ENCODE measurements around the gene BACE1. TPM values are rescaled to one million over a fixed set of nuclear protein-coding genes. Genes with fewer than 3 reads are reported as not detected.
A peak's percentile ranks its signal among the peaks of the same experiment; 100 is the strongest.
"Not testable (repeated sequence)": the region's sequence is repeated elsewhere in the genome, so short reads cannot be mapped to it uniquely, and the experiment has no call there.

The BACE1 gene
- total RNA-seq, 2 experiments from 2014 or later, result 1.8 to 2.7 TPM

DNA sequence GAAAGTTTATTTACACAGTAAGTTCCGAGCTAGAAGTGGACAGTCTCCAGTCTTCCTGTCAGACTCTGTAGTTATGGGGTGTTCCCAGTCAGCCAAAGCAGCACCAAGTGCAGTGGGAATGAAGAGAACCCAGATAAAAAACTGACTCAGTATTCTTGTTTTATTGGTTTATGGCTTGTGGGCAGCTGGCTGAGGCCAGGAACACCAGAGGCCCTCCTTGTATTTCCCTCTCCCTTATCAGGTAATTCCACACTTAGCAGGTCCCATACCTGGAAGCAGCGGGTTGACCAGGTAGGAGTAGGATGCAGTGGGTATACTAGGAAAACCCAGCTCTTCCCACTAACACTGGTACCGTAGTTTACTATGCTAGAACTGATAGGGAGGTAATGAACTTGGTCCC, 28.4 kb downstream of the BACE1 start:
- H3K36me3 Mint-ChIP-seq, result peaks cover 25% of the 10 kb centered on the region
- ChIA-PET POLR2A (no interaction called here), CTCF (no interaction called here)
- H3K27ac Mint-ChIP-seq, result no peak overlapping the region
- no peaks in the 10 kb centered on the region for H3K9me3 Mint-ChIP-seq
- intact Hi-C loops (cut with micrococcal nuclease), result no loop called here
- H3K27me3 Mint-ChIP-seq, result no peaks in the 10 kb centered on the region
- no peak for DNase-seq
- H3K4me1 Mint-ChIP-seq (ENCODE audit: low read depth), result peaks cover 3% of the 10 kb centered on the region
- H3K4me3 Mint-ChIP-seq, result no peak overlapping the region

DNA sequence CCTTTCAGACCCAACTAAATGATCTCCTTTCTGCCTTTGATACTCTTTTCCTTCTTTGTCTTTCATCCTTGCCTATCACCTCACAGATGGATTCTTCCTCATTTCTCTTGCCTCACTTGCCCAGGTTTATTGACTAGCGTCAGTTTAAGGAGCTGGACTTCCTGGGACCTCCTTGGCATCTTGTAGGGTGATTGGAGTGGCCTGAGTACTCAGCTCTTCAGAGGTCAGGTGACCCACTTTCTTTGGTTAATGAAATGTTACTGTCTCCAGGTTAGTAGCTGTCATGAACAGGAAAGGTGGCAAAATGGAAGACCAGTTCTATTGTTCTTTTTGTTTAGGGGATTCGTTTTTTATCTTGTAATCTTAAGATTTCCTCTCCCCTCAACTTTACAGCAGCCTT, 29.5 kb downstream of the BACE1 start:
- H3K4me3 Mint-ChIP-seq, result no peak overlapping the region

DNA sequence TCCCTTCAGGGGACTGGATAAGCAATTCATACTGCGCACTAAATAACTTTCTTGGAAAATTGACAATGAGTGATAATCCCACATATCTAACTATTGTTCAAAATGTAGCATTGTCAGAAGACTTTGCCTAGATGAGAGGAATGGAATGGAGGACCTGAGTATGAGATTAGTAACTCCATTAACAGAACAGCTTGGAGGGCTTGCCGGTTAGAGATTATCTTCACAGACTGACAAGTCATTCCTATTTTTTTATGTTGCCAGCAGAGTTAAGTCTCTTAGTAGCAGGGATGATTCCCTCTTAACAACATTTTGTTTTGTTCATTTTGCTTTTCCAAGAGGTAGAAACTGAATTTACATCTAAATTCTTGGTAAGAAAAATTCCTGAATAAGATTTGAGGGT, 32.0 kb downstream of the BACE1 start:
- CTCF ChIA-PET, result no interaction called here
- H3K9me3 Mint-ChIP-seq, result no peaks in the 10 kb centered on the region
- peaks cover 42% of the 10 kb centered on the region for H3K36me3 Mint-ChIP-seq
- H3K27ac Mint-ChIP-seq, result no peak overlapping the region
- intact Hi-C loops (cut with micrococcal nuclease), result no loop called here
- peaks cover 31% of the 10 kb centered on the region for H3K4me1 Mint-ChIP-seq (ENCODE audit: low read depth)
- no peak overlapping the region for H3K4me3 Mint-ChIP-seq
- H3K27me3 Mint-ChIP-seq, result no peaks in the 10 kb centered on the region
- POLR2A ChIA-PET, result no interaction called here
- DNase-seq, result no peak

More for the DNA sequence above, 29.5 kb downstream of the BACE1 start:
- POLR2A ChIA-PET, result no interaction called here
- Mint-ChIP-seq H3K4me1 (ENCODE audit: low read depth) (peaks cover 11% of the 10 kb centered on the region), H3K27me3 (no peaks in the 10 kb centered on the region), H3K27ac (no peak overlapping the region), H3K36me3 (peaks cover 31% of the 10 kb centered on the region), H3K9me3 (no peaks in the 10 kb centered on the region)
- intact Hi-C loops (cut with micrococcal nuclease), result no loop called here
- CTCF ChIA-PET, result no interaction called here
- DNase-seq, result no peak

DNA sequence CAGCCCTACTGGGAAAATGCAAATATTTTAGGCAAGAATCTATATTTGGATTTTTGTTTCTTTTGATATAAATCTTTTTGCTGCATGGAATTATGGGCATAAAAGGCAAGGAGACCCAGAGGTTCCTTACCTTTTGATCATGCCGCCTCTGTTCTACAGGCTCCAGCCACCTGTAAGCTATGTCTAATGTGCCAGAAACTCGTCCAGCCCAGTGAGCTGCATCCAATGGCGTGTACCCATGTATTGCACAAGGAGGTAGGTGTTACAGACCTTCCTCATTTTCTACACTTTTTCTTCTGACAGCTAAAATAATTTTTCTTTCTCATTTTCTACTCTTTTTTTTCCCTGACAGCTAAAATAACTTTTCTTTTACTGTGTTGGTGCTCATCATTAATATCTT, 33.1 kb downstream of the BACE1 start:
- POLR2A ChIA-PET, result interaction anchor here (0.6 to 1.4 kb wide), 3 partner anchors 11 to 464 kb away, joined by 3 to 4 read pairs (median 3); no protein-coding TSS in a partner anchor
- no peak for DNase-seq
- Mint-ChIP-seq H3K4me3 (no peak overlapping the region), H3K36me3 (peaks cover 37% of the 10 kb centered on the region), H3K9me3 (no peaks in the 10 kb centered on the region), H3K27ac (no peak overlapping the region), H3K4me1 (ENCODE audit: low read depth) (peaks cover 36% of the 10 kb centered on the region), H3K27me3 (no peaks in the 10 kb centered on the region)
- CTCF ChIA-PET, result interaction anchor here (0.6 kb wide), 1 partner anchor 551 kb away, joined by 4 read pairs; no protein-coding TSS in a partner anchor
- intact Hi-C loops (cut with micrococcal nuclease), result no loop called here

DNA sequence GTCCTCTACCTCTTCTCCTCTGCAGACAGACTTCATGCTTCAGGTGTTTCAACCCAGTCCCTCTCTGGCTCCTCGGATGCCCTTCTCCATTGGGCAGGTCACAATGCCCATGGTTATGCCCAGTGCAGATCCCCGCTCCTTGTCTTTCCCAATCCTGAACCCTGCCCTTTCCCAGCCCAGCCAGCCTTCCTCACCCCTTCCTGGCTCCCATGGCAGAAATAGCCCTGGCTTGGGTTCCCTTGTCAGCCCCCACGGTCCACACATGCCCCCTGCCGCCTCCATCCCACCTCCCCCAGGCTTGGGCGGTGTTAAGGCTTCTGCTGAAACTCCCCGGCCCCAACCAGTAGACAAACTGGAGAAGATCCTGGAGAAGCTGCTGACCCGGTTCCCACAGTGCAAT, 34.2 kb downstream of the BACE1 start:
- peaks cover 35% of the 10 kb centered on the region for H3K4me1 Mint-ChIP-seq (ENCODE audit: low read depth)
- intact Hi-C loops (cut with micrococcal nuclease), result no loop called here
- ChIA-PET CTCF (no interaction called here), POLR2A (interaction anchor here (1.4 kb wide), 1 partner anchor 10 kb away, joined by 4 read pairs; no protein-coding TSS in a partner anchor)
- no peak for DNase-seq
- no peak overlapping the region for H3K27ac Mint-ChIP-seq
- H3K9me3 Mint-ChIP-seq, result no peaks in the 10 kb centered on the region
- H3K36me3 Mint-ChIP-seq, result peaks cover 37% of the 10 kb centered on the region
- no peaks in the 10 kb centered on the region for H3K27me3 Mint-ChIP-seq
- H3K4me3 Mint-ChIP-seq, result no peak overlapping the region

DNA sequence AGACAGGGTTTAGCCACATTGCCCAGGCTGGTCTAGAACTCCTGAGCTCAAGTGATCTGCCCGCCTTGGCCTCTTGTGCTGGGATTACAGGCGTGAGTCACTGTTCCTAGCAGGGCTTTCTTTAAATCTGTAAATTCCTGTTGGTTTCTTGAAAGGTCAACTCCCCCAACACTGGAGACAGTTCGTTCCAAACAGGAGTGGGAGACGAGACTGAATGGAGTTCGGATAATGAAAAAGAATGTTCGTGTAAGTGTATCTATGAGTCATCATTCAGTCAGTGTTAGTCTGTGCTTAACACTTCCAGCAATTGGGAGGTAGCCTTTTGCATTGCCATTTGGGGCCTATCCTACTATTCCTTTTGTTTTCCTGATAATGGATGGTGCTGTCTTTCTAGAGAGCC, 34.9 kb downstream of the BACE1 start:
- CTCF ChIA-PET, result no interaction called here
- peaks cover 33% of the 10 kb centered on the region for H3K36me3 Mint-ChIP-seq
- H3K4me3 Mint-ChIP-seq, result no peak overlapping the region

DNA sequence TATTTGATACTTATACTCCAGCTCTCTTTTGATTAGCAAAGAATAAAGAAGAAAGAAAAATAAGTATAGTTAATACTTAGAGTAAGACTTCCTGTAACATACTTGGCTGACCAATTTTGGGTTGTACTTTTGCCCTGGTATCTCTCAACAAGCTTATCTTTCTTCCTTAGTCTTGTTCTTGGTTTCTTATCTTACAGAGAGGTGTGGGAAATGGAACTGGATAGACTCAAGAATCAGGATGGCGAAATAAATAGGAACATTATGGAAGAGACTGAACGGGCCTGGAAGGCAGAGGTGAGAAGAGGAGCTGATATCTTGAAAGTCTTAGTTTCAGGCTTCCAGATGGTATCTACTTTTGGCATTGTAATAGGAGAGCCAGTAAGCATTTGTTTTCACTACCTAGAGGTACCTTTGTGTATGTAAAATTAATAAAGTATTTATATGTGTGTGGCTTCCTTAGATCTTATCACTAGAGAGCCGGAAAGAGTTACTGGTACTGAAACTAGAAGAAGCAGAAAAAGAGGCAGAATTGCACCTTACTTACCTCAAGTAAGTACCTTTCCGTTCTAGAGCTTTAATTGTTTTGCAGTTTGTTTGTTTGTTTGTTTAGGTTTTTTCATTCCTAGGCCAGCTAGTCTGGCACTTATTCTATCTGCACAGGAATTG, 36.2 kb downstream of the BACE1 start:
- no peaks in the 10 kb centered on the region for H3K27me3 Mint-ChIP-seq
- H3K36me3 Mint-ChIP-seq, result peaks cover 27% of the 10 kb centered on the region
- no peak overlapping the region for H3K4me3 Mint-ChIP-seq
- intact Hi-C loops (cut with micrococcal nuclease), result no loop called here
- H3K4me1 Mint-ChIP-seq (ENCODE audit: low read depth), result peaks cover 46% of the 10 kb centered on the region
- ChIA-PET CTCF (interaction anchor here (1.0 kb wide), 1 partner anchor 49 kb away, joined by 3 read pairs; no protein-coding TSS in a partner anchor), POLR2A (no interaction called here)
- H3K27ac Mint-ChIP-seq, result peak overlapping the region; percentile 76
- H3K9me3 Mint-ChIP-seq, result no peaks in the 10 kb centered on the region
- no peak for DNase-seq

More for the DNA sequence above, 34.9 kb downstream of the BACE1 start:
- no peak for DNase-seq
- Mint-ChIP-seq H3K4me1 (ENCODE audit: low read depth) (peaks cover 35% of the 10 kb centered on the region), H3K27me3 (no peaks in the 10 kb centered on the region), H3K9me3 (no peaks in the 10 kb centered on the region), H3K27ac (peak overlapping the region; percentile 30)
- intact Hi-C loops (cut with micrococcal nuclease), result no loop called here
- POLR2A ChIA-PET, result no interaction called here

DNA sequence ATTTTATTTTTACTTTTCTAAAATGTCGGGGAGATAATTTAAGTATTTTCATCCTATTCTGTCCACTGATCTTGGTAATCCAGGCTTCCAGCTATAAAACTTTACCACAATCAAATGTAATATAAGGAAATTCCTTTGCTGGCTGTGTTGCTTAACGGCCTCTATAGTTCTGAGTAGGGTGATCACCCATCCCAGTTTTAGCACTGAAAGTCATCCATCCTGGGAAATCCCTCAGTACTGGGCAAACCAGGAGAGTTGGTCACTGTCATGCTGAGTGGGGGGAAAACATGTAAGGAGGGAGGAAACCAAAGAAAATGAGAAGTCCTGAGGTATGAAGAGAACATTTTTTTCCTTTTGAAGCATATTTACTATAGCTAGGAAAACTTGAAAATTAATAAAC, 37.7 kb downstream of the BACE1 start:
- Mint-ChIP-seq H3K27ac (peak overlapping the region; percentile 50), H3K4me1 (ENCODE audit: low read depth) (peaks cover 53% of the 10 kb centered on the region), H3K27me3 (no peaks in the 10 kb centered on the region)

DNA sequence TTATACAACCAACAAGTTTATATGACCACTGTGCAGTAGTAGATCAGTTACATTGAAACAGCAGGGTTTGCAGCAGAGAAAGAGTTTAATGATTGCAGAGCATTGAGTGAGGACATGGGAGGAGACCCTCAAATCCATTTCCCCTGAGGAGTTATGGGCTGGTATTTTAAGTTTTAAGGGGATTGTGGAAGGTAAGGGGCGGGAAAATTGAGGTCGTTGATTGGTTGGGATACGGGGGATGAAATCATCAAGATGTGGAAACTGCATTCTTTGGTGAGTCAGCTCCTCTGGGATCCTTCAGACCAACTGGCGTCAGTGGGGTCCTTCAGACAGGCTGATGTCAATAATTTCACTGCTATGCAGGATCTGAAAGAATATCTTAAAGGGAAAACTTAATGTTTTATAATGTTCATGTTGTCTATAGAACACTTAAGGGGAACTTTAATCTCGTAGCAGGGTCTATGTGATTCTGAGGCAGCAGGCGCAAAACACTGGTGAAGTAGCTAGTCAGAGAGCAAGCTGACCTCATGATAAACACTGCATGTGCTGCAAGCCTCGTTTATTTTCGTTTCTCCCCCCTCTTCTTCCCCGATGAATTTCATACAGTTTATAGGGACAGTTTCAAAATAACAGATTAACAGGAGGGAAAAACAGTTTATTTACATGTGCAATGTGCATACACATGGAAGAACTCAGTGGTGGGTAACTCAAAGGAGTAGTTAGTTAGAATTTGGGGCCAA, 42.3 kb downstream of the BACE1 start:
- no peak overlapping the region for H3K27ac Mint-ChIP-seq
- no peak overlapping the region for H3K4me3 Mint-ChIP-seq
- no peaks in the 10 kb centered on the region for H3K27me3 Mint-ChIP-seq
- no peak for DNase-seq
- intact Hi-C loops (cut with micrococcal nuclease), result no loop called here
- H3K36me3 Mint-ChIP-seq, result peaks cover 13% of the 10 kb centered on the region
- H3K9me3 Mint-ChIP-seq, result peaks cover 5% of the 10 kb centered on the region
- ChIA-PET POLR2A (no interaction called here), CTCF (interaction anchor here (1.0 kb wide), 1 partner anchor 11 kb away, joined by 3 read pairs; no protein-coding TSS in a partner anchor)
- H3K4me1 Mint-ChIP-seq (ENCODE audit: low read depth), result peaks cover 24% of the 10 kb centered on the region

More for the DNA sequence above, 37.7 kb downstream of the BACE1 start:
- Mint-ChIP-seq H3K4me3 (no peak overlapping the region), H3K9me3 (peaks cover 3% of the 10 kb centered on the region), H3K36me3 (peaks cover 30% of the 10 kb centered on the region)
- ChIA-PET CTCF (no interaction called here), POLR2A (no interaction called here)
- intact Hi-C loops (cut with micrococcal nuclease), result no loop called here
- no peak for DNase-seq

DNA sequence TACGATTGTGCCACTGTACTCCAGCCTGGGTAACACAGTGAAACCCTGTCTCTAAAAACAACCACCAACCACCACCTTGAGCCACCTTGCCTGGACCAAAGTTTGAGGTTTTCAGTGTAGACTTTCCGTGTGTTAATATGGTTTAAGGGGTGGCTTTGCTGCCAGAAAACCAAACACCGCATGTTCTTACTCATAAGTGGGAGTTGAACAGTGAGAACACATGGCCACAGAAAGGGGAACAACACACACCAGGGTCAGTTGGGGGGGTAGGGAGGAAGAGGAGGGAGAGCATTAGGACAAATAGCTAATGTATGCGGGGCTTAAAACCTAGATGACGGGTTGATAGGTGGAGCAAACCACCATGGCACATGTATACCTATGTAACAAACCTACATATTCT, 43.9 kb downstream of the BACE1 start:
- H3K27ac Mint-ChIP-seq; H3K4me3 Mint-ChIP-seq; DNase-seq; CTCF ChIA-PET; H3K9me3 Mint-ChIP-seq; H3K27me3 Mint-ChIP-seq; intact Hi-C loops (cut with micrococcal nuclease): not testable (repeated sequence)
- peaks cover 13% of the 10 kb centered on the region for H3K36me3 Mint-ChIP-seq
- H3K4me1 Mint-ChIP-seq (ENCODE audit: low read depth), result peaks cover 19% of the 10 kb centered on the region
- POLR2A ChIA-PET, result interaction anchor here (1.3 kb wide), 1 partner anchor 10 kb away, joined by 4 read pairs; no protein-coding TSS in a partner anchor

DNA sequence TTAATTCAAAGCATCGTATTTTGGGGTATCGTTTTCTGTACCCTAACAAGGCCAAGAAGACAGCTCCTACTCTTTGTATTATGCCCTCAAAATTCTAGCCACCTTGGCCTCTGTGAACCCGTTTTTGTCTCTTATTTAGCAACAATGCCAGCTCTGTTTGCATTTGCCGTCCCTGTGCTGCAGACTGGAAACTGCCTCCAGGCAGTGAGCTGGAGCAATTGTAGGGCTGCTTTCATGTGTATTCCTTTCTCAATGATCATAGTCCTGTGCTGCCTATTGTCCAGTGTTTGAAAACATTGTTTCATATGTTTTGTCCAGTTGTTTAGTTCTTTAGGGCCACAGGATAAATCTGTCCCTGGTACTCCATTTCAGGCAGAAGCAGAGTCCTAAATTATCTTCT, 44.8 kb downstream of the BACE1 start:
- ChIA-PET POLR2A (interaction anchor here (1.3 kb wide), 1 partner anchor 11 kb away, joined by 4 read pairs; no protein-coding TSS in a partner anchor), CTCF (no interaction called here)
- Mint-ChIP-seq H3K36me3 (peaks cover 14% of the 10 kb centered on the region), H3K27ac (no peak overlapping the region), H3K27me3 (no peaks in the 10 kb centered on the region), H3K9me3 (peaks cover 5% of the 10 kb centered on the region), H3K4me1 (ENCODE audit: low read depth) (peaks cover 19% of the 10 kb centered on the region), H3K4me3 (no peak overlapping the region)
- no peak for DNase-seq
- intact Hi-C loops (cut with micrococcal nuclease), result no loop called here

DNA sequence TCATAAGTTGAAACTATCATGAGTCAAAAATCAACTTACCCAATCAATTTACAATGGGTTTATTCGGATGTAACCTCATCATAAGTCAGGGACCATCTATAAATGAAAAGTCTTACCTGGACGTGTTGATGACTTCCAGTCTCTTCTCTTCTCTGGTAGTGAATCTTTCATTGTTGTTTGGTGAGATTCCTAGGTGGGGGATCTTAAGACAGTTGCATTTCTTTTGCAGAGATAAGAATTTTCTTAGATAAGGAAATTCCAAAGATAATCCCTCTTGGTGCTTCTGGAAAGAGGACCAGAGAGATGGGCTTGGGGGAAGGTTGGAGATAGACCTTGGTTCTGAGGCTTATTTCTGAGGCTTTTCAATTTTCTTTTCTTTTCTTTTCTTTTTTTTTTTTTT, 46.2 kb downstream of the BACE1 start:
- Mint-ChIP-seq H3K36me3 (peaks cover 14% of the 10 kb centered on the region), H3K4me1 (ENCODE audit: low read depth) (peaks cover 7% of the 10 kb centered on the region), H3K4me3 (no peak overlapping the region), H3K27me3 (no peaks in the 10 kb centered on the region), H3K9me3 (peaks cover 5% of the 10 kb centered on the region), H3K27ac (no peak overlapping the region)
- no peak for DNase-seq
- ChIA-PET CTCF (no interaction called here), POLR2A (no interaction called here)
- intact Hi-C loops (cut with micrococcal nuclease), result no loop called here

Measured in activated CD4-positive, alpha-beta memory T cell treated with anti-CD3 and anti-CD28 coated beads for 36 hours (primary cell).